Measurements from ENCODE around the gene TSPAN14. TPM values are rescaled to one million over a fixed set of nuclear protein-coding genes. Genes with fewer than 3 reads are reported as not detected.

Gene TSPAN14
- total RNA-seq, 1 experiment from 2014 or later, result 73.5 TPM

DNA sequence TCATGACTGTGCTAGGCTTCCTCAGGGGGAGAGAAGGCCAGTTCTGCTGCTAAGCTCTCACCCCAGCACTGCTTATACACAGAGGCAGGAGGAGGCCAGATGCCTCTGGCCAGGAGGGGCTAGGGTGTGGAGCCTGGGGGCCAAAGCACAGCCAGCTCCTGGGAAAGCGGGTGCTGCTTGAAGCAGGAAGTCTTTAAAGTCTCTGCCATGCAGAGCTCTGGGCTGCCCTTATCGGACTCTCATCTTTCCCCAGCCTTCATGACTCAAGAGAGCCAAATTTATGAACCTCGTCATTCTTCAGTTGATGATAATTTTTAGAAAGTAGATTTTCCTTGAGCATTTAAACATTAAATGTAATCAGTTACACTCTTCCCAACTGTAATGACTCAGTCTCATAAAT, 11.2 kb upstream of the TSPAN14 start (continued):
- no peak for TF ChIP-seq NR3C1 (CRISPR knock-in tag; conservative IDR thresholded peaks at IDR 0.05; ENCODE audit: low read depth)
- TF ChIP-seq, protein P1, sequence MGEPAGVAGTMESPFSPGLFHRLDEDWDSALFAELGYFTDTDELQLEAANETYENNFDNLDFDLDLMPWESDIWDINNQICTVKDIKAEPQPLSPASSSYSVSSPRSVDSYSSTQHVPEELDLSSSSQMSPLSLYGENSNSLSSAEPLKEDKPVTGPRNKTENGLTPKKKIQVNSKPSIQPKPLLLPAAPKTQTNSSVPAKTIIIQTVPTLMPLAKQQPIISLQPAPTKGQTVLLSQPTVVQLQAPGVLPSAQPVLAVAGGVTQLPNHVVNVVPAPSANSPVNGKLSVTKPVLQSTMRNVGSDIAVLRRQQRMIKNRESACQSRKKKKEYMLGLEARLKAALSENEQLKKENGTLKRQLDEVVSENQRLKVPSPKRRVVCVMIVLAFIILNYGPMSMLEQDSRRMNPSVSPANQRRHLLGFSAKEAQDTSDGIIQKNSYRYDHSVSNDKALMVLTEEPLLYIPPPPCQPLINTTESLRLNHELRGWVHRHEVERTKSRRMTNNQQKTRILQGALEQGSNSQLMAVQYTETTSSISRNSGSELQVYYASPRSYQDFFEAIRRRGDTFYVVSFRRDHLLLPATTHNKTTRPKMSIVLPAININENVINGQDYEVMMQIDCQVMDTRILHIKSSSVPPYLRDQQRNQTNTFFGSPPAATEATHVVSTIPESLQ (CRISPR knock-in tag; IDR thresholded peaks at IDR 0.05), result no peak
- TF ChIP-seq, protein P2, sequence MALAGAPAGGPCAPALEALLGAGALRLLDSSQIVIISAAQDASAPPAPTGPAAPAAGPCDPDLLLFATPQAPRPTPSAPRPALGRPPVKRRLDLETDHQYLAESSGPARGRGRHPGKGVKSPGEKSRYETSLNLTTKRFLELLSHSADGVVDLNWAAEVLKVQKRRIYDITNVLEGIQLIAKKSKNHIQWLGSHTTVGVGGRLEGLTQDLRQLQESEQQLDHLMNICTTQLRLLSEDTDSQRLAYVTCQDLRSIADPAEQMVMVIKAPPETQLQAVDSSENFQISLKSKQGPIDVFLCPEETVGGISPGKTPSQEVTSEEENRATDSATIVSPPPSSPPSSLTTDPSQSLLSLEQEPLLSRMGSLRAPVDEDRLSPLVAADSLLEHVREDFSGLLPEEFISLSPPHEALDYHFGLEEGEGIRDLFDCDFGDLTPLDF (CRISPR knock-in tag; IDR thresholded peaks at IDR 0.05), result no peak
- TF ChIP-seq, protein P3, sequence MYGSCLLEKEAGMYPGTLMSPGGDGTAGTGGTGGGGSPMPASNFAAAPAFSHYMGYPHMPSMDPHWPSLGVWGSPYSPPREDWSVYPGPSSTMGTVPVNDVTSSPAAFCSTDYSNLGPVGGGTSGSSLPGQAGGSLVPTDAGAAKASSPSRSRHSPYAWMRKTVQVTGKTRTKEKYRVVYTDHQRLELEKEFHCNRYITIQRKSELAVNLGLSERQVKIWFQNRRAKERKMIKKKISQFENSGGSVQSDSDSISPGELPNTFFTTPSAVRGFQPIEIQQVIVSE (CRISPR knock-in tag; IDR thresholded peaks at IDR 0.05; ENCODE audit: borderline replicate concordance), result no peak
- no peak for TF ChIP-seq PRRX2 (CRISPR knock-in tag; IDR thresholded peaks at IDR 0.05)
- TF ChIP-seq ZBTB21 (CRISPR knock-in tag; IDR thresholded peaks at IDR 0.05; ENCODE audit: borderline replicate concordance), result no peak

DNA sequence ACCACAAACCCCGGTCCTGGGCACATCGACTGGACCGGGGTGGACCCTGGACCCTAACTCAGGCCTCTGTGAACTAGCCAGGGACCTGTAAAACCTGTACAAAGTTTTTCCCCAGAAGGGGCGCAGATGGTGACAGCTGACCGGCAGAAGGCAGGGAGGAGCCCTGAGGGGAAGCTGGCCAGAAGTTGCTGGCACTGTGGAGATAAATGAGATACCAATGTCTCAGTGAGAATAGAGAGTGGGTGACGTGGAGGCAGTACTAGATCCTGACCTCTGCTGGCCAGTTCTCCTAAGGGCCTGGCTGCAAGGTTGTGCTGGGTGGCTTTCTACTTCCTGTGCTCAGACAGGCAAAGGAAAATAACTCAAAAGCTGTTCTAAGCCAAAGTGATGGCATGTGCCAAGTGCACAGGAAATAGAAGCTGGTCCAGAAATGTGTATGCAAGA, 10.6 kb upstream of the TSPAN14 start:
- DNase-seq (ENCODE audit: low spot score), result peak; percentile 19
- no peaks in the 10 kb centered on the region for H3K9me3 Mint-ChIP-seq
- no peak overlapping the region for H3K4me3 Mint-ChIP-seq
- CTCF ChIA-PET, result interaction anchor here (0.7 to 34.2 kb wide), 20 partner anchors 8 to 236 kb away, joined by 3 to 802 read pairs (median 9); partner anchors contain the start of gene PRXL2A
- POLR2A ChIA-PET, result interaction anchor here (1.5 kb wide), 1 partner anchor 62 kb away, joined by 6 read pairs; no protein-coding TSS in a partner anchor
- ATAC-seq, result peak; percentile 74
- peaks cover 19% of the 10 kb centered on the region for H3K4me1 Mint-ChIP-seq
- H3K27ac Mint-ChIP-seq, result no peak overlapping the region
- no peaks in the 10 kb centered on the region for H3K27me3 Mint-ChIP-seq (ENCODE audit: low read depth)
- no peaks in the 10 kb centered on the region for H3K36me3 Mint-ChIP-seq
- TF ChIP-seq KAT7 (CRISPR knock-in tag; IDR thresholded peaks at IDR 0.05; ENCODE audit: borderline replicate concordance) (no peak), EMX1 (CRISPR knock-in tag; IDR thresholded peaks at IDR 0.05) (no peak), NFE2L1 (CRISPR knock-in tag; IDR thresholded peaks at IDR 0.05) (no peak), ZNF138 (CRISPR knock-in tag; conservative IDR thresholded peaks at IDR 0.05) (no peak), NR3C1 (CRISPR knock-in tag; conservative IDR thresholded peaks at IDR 0.05; ENCODE audit: low read depth) (no peak), JUN (CRISPR knock-in tag; IDR thresholded peaks at IDR 0.05) (no peak), FOXP1 (CRISPR knock-in tag; IDR thresholded peaks at IDR 0.05; ENCODE audit: borderline replicate concordance) (no peak), GTF2I (CRISPR knock-in tag; conservative IDR thresholded peaks at IDR 0.05) (no peak), SMAD3 (CRISPR knock-in tag; IDR thresholded peaks at IDR 0.05; ENCODE audit: borderline replicate concordance) (no peak), GRHL2 (CRISPR knock-in tag; IDR thresholded peaks at IDR 0.05; ENCODE audit: insufficient replicate concordance, severe bottlenecking) (no peak), GABPB1 (CRISPR knock-in tag; IDR thresholded peaks at IDR 0.05) (no peak), FOXK1 (CRISPR knock-in tag; IDR thresholded peaks at IDR 0.05) (no peak), ZNF263 (CRISPR knock-in tag; IDR thresholded peaks at IDR 0.05; ENCODE audit: low read depth) (no peak)
- TF ChIP-seq, protein P4, sequence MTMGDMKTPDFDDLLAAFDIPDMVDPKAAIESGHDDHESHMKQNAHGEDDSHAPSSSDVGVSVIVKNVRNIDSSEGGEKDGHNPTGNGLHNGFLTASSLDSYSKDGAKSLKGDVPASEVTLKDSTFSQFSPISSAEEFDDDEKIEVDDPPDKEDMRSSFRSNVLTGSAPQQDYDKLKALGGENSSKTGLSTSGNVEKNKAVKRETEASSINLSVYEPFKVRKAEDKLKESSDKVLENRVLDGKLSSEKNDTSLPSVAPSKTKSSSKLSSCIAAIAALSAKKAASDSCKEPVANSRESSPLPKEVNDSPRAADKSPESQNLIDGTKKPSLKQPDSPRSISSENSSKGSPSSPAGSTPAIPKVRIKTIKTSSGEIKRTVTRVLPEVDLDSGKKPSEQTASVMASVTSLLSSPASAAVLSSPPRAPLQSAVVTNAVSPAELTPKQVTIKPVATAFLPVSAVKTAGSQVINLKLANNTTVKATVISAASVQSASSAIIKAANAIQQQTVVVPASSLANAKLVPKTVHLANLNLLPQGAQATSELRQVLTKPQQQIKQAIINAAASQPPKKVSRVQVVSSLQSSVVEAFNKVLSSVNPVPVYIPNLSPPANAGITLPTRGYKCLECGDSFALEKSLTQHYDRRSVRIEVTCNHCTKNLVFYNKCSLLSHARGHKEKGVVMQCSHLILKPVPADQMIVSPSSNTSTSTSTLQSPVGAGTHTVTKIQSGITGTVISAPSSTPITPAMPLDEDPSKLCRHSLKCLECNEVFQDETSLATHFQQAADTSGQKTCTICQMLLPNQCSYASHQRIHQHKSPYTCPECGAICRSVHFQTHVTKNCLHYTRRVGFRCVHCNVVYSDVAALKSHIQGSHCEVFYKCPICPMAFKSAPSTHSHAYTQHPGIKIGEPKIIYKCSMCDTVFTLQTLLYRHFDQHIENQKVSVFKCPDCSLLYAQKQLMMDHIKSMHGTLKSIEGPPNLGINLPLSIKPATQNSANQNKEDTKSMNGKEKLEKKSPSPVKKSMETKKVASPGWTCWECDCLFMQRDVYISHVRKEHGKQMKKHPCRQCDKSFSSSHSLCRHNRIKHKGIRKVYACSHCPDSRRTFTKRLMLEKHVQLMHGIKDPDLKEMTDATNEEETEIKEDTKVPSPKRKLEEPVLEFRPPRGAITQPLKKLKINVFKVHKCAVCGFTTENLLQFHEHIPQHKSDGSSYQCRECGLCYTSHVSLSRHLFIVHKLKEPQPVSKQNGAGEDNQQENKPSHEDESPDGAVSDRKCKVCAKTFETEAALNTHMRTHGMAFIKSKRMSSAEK (CRISPR knock-in tag; IDR thresholded peaks at IDR 0.05; ENCODE audit: borderline replicate concordance), result no peak
- TF ChIP-seq, protein P5, sequence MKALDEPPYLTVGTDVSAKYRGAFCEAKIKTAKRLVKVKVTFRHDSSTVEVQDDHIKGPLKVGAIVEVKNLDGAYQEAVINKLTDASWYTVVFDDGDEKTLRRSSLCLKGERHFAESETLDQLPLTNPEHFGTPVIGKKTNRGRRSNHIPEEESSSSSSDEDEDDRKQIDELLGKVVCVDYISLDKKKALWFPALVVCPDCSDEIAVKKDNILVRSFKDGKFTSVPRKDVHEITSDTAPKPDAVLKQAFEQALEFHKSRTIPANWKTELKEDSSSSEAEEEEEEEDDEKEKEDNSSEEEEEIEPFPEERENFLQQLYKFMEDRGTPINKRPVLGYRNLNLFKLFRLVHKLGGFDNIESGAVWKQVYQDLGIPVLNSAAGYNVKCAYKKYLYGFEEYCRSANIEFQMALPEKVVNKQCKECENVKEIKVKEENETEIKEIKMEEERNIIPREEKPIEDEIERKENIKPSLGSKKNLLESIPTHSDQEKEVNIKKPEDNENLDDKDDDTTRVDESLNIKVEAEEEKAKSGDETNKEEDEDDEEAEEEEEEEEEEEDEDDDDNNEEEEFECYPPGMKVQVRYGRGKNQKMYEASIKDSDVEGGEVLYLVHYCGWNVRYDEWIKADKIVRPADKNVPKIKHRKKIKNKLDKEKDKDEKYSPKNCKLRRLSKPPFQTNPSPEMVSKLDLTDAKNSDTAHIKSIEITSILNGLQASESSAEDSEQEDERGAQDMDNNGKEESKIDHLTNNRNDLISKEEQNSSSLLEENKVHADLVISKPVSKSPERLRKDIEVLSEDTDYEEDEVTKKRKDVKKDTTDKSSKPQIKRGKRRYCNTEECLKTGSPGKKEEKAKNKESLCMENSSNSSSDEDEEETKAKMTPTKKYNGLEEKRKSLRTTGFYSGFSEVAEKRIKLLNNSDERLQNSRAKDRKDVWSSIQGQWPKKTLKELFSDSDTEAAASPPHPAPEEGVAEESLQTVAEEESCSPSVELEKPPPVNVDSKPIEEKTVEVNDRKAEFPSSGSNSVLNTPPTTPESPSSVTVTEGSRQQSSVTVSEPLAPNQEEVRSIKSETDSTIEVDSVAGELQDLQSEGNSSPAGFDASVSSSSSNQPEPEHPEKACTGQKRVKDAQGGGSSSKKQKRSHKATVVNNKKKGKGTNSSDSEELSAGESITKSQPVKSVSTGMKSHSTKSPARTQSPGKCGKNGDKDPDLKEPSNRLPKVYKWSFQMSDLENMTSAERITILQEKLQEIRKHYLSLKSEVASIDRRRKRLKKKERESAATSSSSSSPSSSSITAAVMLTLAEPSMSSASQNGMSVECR (CRISPR knock-in tag; IDR thresholded peaks at IDR 0.05; ENCODE audit: borderline replicate concordance), result no peak
- TF ChIP-seq, protein P6, sequence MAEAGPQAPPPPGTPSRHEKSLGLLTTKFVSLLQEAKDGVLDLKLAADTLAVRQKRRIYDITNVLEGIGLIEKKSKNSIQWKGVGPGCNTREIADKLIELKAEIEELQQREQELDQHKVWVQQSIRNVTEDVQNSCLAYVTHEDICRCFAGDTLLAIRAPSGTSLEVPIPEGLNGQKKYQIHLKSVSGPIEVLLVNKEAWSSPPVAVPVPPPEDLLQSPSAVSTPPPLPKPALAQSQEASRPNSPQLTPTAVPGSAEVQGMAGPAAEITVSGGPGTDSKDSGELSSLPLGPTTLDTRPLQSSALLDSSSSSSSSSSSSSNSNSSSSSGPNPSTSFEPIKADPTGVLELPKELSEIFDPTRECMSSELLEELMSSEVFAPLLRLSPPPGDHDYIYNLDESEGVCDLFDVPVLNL (CRISPR knock-in tag; IDR thresholded peaks at IDR 0.05; ENCODE audit: borderline replicate concordance, low read depth), result no peak

Data from WTC11 (cell line).